22Rv1 (cell line): ENCODE data around the gene PTPRA.

Experiments
- ZFX ChIP-seq: fragments of 450-650 bp; IDR thresholded peaks from 2 replicates; pipeline ENCODE4 v1.6.1; 2017; ENCODE audit warnings: antibody characterized with exemption, borderline replicate concordance
- TF ChIP-seq, protein P1 (sequence below): fragments of 450-650 bp; IDR thresholded peaks from 2 replicates; pipeline ENCODE4 v1.5.1; 2017; ENCODE audit warnings: mild to moderate bottlenecking

GRCh38 chr20:3072530-3073250 lies 199.4 kb downstream of the PTPRA start:
- TF ChIP-seq, protein P1, sequence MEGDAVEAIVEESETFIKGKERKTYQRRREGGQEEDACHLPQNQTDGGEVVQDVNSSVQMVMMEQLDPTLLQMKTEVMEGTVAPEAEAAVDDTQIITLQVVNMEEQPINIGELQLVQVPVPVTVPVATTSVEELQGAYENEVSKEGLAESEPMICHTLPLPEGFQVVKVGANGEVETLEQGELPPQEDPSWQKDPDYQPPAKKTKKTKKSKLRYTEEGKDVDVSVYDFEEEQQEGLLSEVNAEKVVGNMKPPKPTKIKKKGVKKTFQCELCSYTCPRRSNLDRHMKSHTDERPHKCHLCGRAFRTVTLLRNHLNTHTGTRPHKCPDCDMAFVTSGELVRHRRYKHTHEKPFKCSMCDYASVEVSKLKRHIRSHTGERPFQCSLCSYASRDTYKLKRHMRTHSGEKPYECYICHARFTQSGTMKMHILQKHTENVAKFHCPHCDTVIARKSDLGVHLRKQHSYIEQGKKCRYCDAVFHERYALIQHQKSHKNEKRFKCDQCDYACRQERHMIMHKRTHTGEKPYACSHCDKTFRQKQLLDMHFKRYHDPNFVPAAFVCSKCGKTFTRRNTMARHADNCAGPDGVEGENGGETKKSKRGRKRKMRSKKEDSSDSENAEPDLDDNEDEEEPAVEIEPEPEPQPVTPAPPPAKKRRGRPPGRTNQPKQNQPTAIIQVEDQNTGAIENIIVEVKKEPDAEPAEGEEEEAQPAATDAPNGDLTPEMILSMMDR, result no peak
- TF ChIP-seq ZFX, result no peak
